Spleen (tissue), 11 donors: Measurements from ENCODE around the gene SPINT2. TPM values are rescaled to one million over a fixed set of nuclear protein-coding genes. Genes with fewer than 3 reads are reported as not detected.

Experiments used
- DNase-seq: peaks from one replicate; pipeline ENCODE4 v3.0.0-alpha.2; 2020
- H3K27ac ChIP-seq, 8 donors: fragments of 200-600 bp; sonication (generic) in 7 of 8; 1 replicate in 4 of 8; 2 replicates in 4 of 8; pipeline versions ENCODE4 v1.5.0 to v1.8.0; 2016 to 2021; ENCODE audit warnings: inconsistent platforms in 4 of 8, mild to moderate bottlenecking in 4 of 8, moderate library complexity in 1 of 8
- H3K27me3 ChIP-seq, 7 donors: fragments of 200-600 bp; sonication (generic) in 6 of 7; replicated peaks in 1 of 7; 1 replicate in 4 of 7; 2 replicates in 3 of 7; pipeline versions ENCODE4 v1.5.0 to v1.8.0; 2016 to 2021; ENCODE audit warnings: inconsistent platforms in 3 of 7, mild to moderate bottlenecking in 1 of 7
- H3K36me3 ChIP-seq, 6 donors: fragments of 200-600 bp; sonication (generic) in 5 of 6; 1 replicate in 4 of 6; 2 replicates in 2 of 6; pipeline versions ENCODE4 v1.5.0 to v1.8.0; 2016 to 2021; ENCODE audit warnings: inconsistent platforms in 2 of 6
- H3K4me1 ChIP-seq, 6 donors: fragments of 200-600 bp; sonication (generic) in 5 of 6; 1 replicate in 3 of 6; 2 replicates in 3 of 6; pipeline versions ENCODE4 v1.5.0 to v1.8.0; 2016 to 2021; ENCODE audit warnings: inconsistent platforms in 3 of 6
- H3K4me3 ChIP-seq, 8 donors: fragments of 200-600 bp; sonication (generic) in 7 of 8; 1 replicate in 4 of 8; 2 replicates in 4 of 8; pipeline versions ENCODE4 v1.5.0 to v1.8.0; 2016 to 2021; ENCODE audit warnings: inconsistent platforms in 4 of 8, mild to moderate bottlenecking in 4 of 8, moderate library complexity in 2 of 8
- H3K9me3 ChIP-seq, 8 donors: fragments of 200-600 bp; sonication (generic) in 7 of 8; 1 replicate in 4 of 8; 2 replicates in 4 of 8; pipeline versions ENCODE4 v1.5.0 to v1.8.0; 2016 to 2021; ENCODE audit warnings: inconsistent platforms in 4 of 8
- CTCF ChIP-seq, 11 experiments: fragments of 200-600 bp in 7 of 11; fragments of 450-650 bp in 4 of 11; sonication (generic) in 4 of 11; IDR thresholded peaks in 8 of 11; conservative IDR thresholded peaks in 3 of 11; 1 replicate in 7 of 11; 2 replicates in 4 of 11; pipeline versions ENCODE4 v1.4.0 to v1.8.0; 2016 to 2021; ENCODE audit warnings: antibody characterized with exemption in 11 of 11, inconsistent platforms in 4 of 11, mild to moderate bottlenecking in 1 of 11
- POLR2A ChIP-seq, 3 donors: fragments of 450-650 bp; IDR thresholded peaks; one replicate each; pipeline ENCODE4 v1.5.1; 2017; ENCODE audit warnings: antibody characterized with exemption in 3 of 3, mild to moderate bottlenecking in 1 of 3
- POLR2AphosphoS5 ChIP-seq, 3 donors: sonication (generic); formaldehyde crosslinking; IDR thresholded peaks; one replicate each; pipeline ENCODE4 v1.5.1; 2017; ENCODE audit warnings: antibody characterized with exemption in 3 of 3
- WGBS, 5 donors: extraction: QIAGEN DNeasy Blood & Tissue Kit in 3 of 5; methylation state at CpG; one replicate each; pipeline versions ENCODE4 v1.1.5 to v1.1.7; 2013 to 2018; 5-methylcytosine and 5-hydroxymethylcytosine counted together
- intact Hi-C: fragments of 100-400 bp; cut with DNase I; formaldehyde crosslinking; loops from one replicate; pipeline ENCODE4 v1.15.0; 2023; ENCODE audit warnings: low total_unique reads
- polyA plus RNA-seq, 3 donors: library from polyadenylated mRNA; stranded (reverse); fragments of 200-250 nt; gene quantifications; one replicate each; pipeline ENCODE4 v1.2.1, GENCODE V29; 2013
- total RNA-seq, 7 donors: library from RNA; depleted of rRNA in 3 of 7; stranded (reverse); fragments of >200 nt in 3 of 7; fragmentation: NEBNext Ultra II Directional in 4 of 7; extraction: Animal tissue kit (Norgen Biotek cat#: 25700) in 4 of 7; gene quantifications; one replicate each; pipeline versions ENCODE4 v1.1.0 to v1.2.1, GENCODE V29; 2016 to 2021
- donor health status: healthy with polysubstance abuse.
- donor health status: DM: no; HTN: no; CAD: no; lungs with moderate emphysema.
- donor health status: DM: no; HTN: no; CAD: no.
- donor health status: Bipolar disorder and iron deficiency.
- donor health status: healthy.
- donor health status: DM: no; HTN: no; CAD: no.
- donor health status: DM: yes; HTN: yes; CAD: no.

SPINT2 gene
- total and polyA plus RNA-seq, 10 donors = 41.2 to 87.8 (median 64.4) TPM

- peaks cover 7 to 28% (median 19%) of the 10 kb centered on the region in 6 donors for H3K4me1 ChIP-seq
- intact Hi-C loops = no loop called here
- no peak for DNase-seq
- 86 to 92% (median 90%) methylated on average over 7 of the region's 7 CpGs for WGBS, 5 donors
- H3K27me3 ChIP-seq = peaks cover 11 to 71% (median 46%) of the 10 kb centered on the region in 7 donors
- no peak overlapping the region for H3K4me3 ChIP-seq
- H3K9me3 ChIP-seq = no peaks in the 10 kb centered on the region
- H3K36me3 ChIP-seq = no peaks in the 10 kb centered on the region
- TF ChIP-seq POLR2A (IDR thresholded peaks at IDR 0.05) (no peak), POLR2AphosphoS5 (IDR thresholded peaks at IDR 0.05) (no peak), CTCF (IDR thresholded peaks at IDR 0.05 in 8 of 11, conservative IDR thresholded peaks at IDR 0.05 in 3 of 11) (no peak)
- no peak overlapping the region for H3K27ac ChIP-seq
These were observed 32.5 kb upstream of the SPINT2 start for GRCh38 chr19:38231918-38232317.

DNA sequence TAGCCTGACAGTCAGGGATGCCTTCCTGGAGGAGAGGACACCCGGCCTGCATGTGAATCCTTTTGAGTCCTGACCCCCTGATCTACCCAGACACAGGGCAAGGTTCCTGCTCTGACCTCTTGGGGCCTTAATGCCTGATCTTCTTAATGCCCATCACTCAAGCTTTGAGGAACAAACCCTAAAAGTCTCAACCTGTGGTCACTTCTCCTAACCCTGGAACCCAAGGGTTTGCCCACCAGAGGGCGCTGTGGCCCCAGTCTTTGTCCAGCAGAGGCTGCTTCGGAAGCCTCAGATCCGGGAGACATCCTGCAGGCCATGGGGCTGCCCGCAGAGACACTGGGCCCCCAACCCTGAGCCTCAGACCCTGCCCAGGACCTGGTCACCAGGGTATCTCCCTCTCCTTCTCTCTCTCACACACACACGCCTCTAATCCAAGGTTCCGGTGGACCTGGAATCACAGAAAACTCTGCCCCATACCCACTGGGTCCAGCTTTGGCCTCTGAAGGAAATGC lies 30.6 kb upstream of the SPINT2 start:
- Histone ChIP-seq H3K9me3 (no peaks in the 10 kb centered on the region), H3K36me3 (no peaks in the 10 kb centered on the region), H3K27me3 (peaks cover 3 to 52% (median 27%) of the 10 kb centered on the region in 7 donors), H3K4me3 (no peak overlapping the region), H3K27ac (no peak overlapping the region), H3K4me1 (peaks cover 5 to 15% (median 9%) of the 10 kb centered on the region in 6 donors)
- 23 to 28% (median 27%) methylated on average over 6 to 7 of the region's 7 CpGs for WGBS, 5 donors
- DNase-seq = peak; percentile 95
- intact Hi-C loops = no loop called here
- peak in 2 of 3 donors; percentile 15 to 21 for TF ChIP-seq POLR2AphosphoS5 (IDR thresholded peaks at IDR 0.05)
- TF ChIP-seq POLR2A (IDR thresholded peaks at IDR 0.05) = no peak
- TF ChIP-seq CTCF (IDR thresholded peaks at IDR 0.05 in 8 of 11, conservative IDR thresholded peaks at IDR 0.05 in 3 of 11) = peak; percentile 58 to 92 (median 83)

DNA sequence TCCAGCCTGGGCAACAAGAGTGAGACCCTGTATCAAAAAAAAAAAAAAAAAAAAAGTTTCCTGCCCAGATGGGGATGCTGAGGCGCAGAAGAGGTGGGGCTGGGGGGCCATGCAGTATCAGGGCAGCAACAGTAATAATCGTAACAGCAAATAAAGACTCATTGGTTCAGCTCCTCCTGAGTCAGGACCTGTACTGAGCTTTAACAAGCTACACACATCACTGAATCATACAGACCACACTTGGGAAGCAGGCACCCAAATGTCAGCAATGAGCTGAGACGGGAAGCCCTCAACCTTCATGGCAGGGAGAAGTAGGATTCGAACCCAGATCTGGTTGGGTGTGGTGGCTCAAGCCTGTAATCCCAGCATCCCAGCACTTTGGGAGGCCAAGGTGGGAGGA lies 29.8 kb upstream of the SPINT2 start:
- WGBS, 5 donors = 81 to 96% (median 92%) methylated on average over 4 of the region's 4 CpGs
- Histone ChIP-seq H3K27me3 (peaks cover 0 to 44% (median 20%) of the 10 kb centered on the region in 7 donors), H3K9me3 (no peaks in the 10 kb centered on the region), H3K4me3 (no peak overlapping the region), H3K4me1 (peaks cover 0 to 6% (median 4%) of the 10 kb centered on the region in 6 donors), H3K36me3 (no peaks in the 10 kb centered on the region), H3K27ac (no peak overlapping the region)
- no peak for DNase-seq
- no peak for TF ChIP-seq POLR2A (IDR thresholded peaks at IDR 0.05)
- no peak for TF ChIP-seq CTCF (IDR thresholded peaks at IDR 0.05 in 8 of 11, conservative IDR thresholded peaks at IDR 0.05 in 3 of 11)
- no peak for TF ChIP-seq POLR2AphosphoS5 (IDR thresholded peaks at IDR 0.05)
- intact Hi-C loops = no loop called here

DNA sequence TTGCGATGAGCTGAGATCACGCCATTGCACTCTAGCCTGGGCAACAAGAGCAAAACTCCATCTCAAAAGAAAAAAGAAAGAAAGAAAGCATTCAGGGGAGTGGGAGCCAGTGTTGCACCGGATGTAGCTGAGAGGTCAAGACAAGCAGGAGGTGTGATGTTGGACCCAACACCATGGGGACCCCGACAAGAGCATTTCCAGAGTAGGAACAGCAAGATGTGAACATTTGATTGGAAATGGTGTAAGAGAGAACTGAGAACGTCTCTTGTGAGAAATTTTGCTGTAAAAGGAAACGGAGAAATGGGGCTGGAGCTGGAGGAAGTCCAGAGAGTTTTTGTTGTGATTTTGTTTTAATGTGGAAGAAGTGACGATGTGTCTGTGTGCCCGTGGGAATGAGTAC lies 24.6 kb upstream of the SPINT2 start:
- H3K4me3 ChIP-seq = no peak overlapping the region
- 68 to 81% (median 70%) methylated on average over 8 of the region's 8 CpGs for WGBS, 5 donors
- peaks cover 0 to 21% (median 9%) of the 10 kb centered on the region in 6 donors for H3K4me1 ChIP-seq
- H3K9me3 ChIP-seq = no peaks in the 10 kb centered on the region
- intact Hi-C loops = loop anchor here (5.0 kb wide), 1 partner anchor 92 kb away; no protein-coding TSS in a partner anchor
- no peaks in the 10 kb centered on the region for H3K27me3 ChIP-seq
- TF ChIP-seq CTCF (IDR thresholded peaks at IDR 0.05 in 8 of 11, conservative IDR thresholded peaks at IDR 0.05 in 3 of 11) (no peak), POLR2AphosphoS5 (IDR thresholded peaks at IDR 0.05) (no peak), POLR2A (IDR thresholded peaks at IDR 0.05) (no peak)
- no peak for DNase-seq
- H3K27ac ChIP-seq = no peak overlapping the region
- no peaks in the 10 kb centered on the region for H3K36me3 ChIP-seq
